HG03175 (cell line): ENCODE results near the gene NMBR.
"Not testable (repeated sequence)": the region's sequence is repeated elsewhere in the genome, so short reads cannot be mapped to it uniquely, and the experiment has no call there.

Experiments
- ATAC-seq: cut with Tn5 transposase; IDR thresholded peaks from one replicate; pipeline ENCODE4 v1.9.1; 2021; ENCODE audit warnings: mild to moderate bottlenecking, moderate library complexity; ENCODE audit not compliant: unreplicated experiment

The NMBR gene

GRCh38 chr6:142062861-142063260, 84.1 kb downstream of the NMBR start:
- not testable (repeated sequence) for ATAC-seq

- no peak for ATAC-seq
Observed at GRCh38 chr6:142058551-142059290, 88.2 kb downstream of the NMBR start.

- peak; percentile 90 for ATAC-seq
Observed at GRCh38 chr6:142055219-142055618, 91.7 kb downstream of the NMBR start.

- ATAC-seq = no peak
Observed at GRCh38 chr6:142051404-142051803, 95.5 kb downstream of the NMBR start.

GRCh38 chr6:142048593-142048980, 98.3 kb downstream of the NMBR start:
- ATAC-seq = no peak

GRCh38 chr6:142047934-142048592, 98.9 kb downstream of the NMBR start:
- ATAC-seq = no peak

GRCh38 chr6:142045380-142046278, 101.3 kb downstream of the NMBR start:
- ATAC-seq = no peak

- no peak for ATAC-seq
Observed at GRCh38 chr6:142035890-142036289, 111.0 kb downstream of the NMBR start.

GRCh38 chr6:142031035-142031434, 115.9 kb downstream of the NMBR start:
- no peak for ATAC-seq

- peak; percentile 71 for ATAC-seq
Observed at GRCh38 chr6:142030115-142030619, 116.8 kb downstream of the NMBR start.

GRCh38 chr6:142028527-142028926, 118.4 kb downstream of the NMBR start:
- no peak for ATAC-seq

GRCh38 chr6:142027804-142028203, 119.1 kb downstream of the NMBR start:
- ATAC-seq = not testable (repeated sequence)

- no peak for ATAC-seq
Observed at GRCh38 chr6:142027074-142027473, 119.8 kb downstream of the NMBR start.

- ATAC-seq = no peak
Observed at GRCh38 chr6:142026471-142026870, 120.5 kb downstream of the NMBR start.
